Ectodermal cell (in vitro differentiated cells): ENCODE results near the gene HHIPL1.
A peak's percentile ranks its signal among the peaks of the same experiment; 100 is the strongest.
"Not testable (repeated sequence)": the region's sequence is repeated elsewhere in the genome, so short reads cannot be mapped to it uniquely, and the experiment has no call there.

ENCODE experiments used
- H3K27ac ChIP-seq: 2 replicates; pipeline ENCODE4 v1.7.0; 2013; ENCODE audit warnings: mild to moderate bottlenecking, low read depth, low read length; ENCODE audit not compliant: insufficient read depth, poor library complexity, severe bottlenecking
- H3K27me3 ChIP-seq: 2 replicates; pipeline ENCODE4 v1.7.0; 2013; ENCODE audit warnings: mild to moderate bottlenecking, low read length; ENCODE audit not compliant: insufficient read depth, control insufficient read depth, poor library complexity, severe bottlenecking
- H3K36me3 ChIP-seq: one replicate; pipeline ENCODE4 v1.7.0; 2013; ENCODE audit warnings: low read length; ENCODE audit not compliant: control insufficient read depth, insufficient read depth
- H3K4me1 ChIP-seq: one replicate; pipeline ENCODE4 v1.7.0; 2013; ENCODE audit warnings: low read length; ENCODE audit not compliant: control insufficient read depth, insufficient read depth
- H3K4me3 ChIP-seq: 2 replicates; pipeline ENCODE4 v1.7.0; 2013; ENCODE audit warnings: low read depth, low read length, control low read depth; ENCODE audit not compliant: insufficient read depth
- H3K9me3 ChIP-seq: 2 replicates; pipeline ENCODE4 v1.7.0; 2013; ENCODE audit warnings: mild to moderate bottlenecking, low read length, moderate library complexity; ENCODE audit not compliant: control insufficient read depth
- WGBS, 2 experiments: methylation state at CpG; one replicate each; pipeline ENCODE4 v1.1.7; 2013; ENCODE audit warnings: missing lambda C conversion rate in 2 of 2; 5-methylcytosine and 5-hydroxymethylcytosine counted together

The HHIPL1 gene

DNA sequence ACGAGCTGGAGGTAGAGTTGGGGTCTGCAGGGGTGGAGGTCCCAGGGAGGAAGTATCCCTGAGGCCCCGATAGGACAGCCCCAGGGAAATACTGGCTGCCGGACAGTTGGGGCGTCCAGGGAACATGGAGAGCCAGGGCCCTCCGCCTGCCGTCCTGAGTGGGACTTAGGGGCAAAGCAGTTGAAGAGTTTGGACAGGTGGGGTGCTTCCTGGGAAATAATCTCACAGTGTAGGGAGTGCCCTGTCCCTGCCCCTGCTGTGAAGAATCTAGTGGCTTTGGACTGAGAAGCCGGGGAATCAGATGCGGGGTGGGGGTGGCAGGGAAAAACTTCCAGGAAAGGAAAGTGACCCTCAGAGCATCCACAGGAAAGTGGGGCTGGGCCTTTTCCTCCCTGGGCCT lies 9.8 kb upstream of the HHIPL1 start:
- 84 to 87% methylated on average over 8 of the region's 8 CpGs for WGBS, 2 experiments

DNA sequence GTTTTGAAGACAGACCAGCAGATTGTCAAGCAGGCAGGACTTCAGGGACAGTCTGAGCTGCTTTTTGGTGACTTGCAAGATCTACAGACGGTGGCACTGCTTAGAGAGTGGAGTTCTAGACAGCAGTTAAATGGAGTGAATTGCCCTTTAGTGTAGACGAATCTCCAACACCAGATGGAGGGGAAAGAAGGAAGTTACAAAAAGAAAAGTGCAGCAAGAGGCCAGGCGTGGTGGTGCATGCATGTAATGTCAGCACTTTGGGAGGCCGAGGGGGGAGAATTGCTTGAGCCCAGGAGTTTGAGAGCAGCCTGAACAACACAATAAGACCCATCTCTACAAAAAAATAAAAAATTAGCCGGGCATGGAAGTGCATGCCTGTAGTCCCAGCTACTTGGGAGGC lies 8.4 kb upstream of the HHIPL1 start:
- Histone ChIP-seq H3K27me3 (no peaks in the 10 kb centered on the region), H3K4me3 (no peak overlapping the region), H3K9me3 (no peaks in the 10 kb centered on the region), H3K4me1 (peaks cover 3% of the 10 kb centered on the region), H3K27ac (no peak overlapping the region), H3K36me3 (no peaks in the 10 kb centered on the region)
- WGBS, 2 experiments, result 85 to 90% methylated on average over 5 of the region's 5 CpGs

More for the DNA sequence above, 9.8 kb upstream of the HHIPL1 start:
- Histone ChIP-seq H3K36me3 (no peaks in the 10 kb centered on the region), H3K9me3 (no peaks in the 10 kb centered on the region), H3K4me1 (peaks cover 3% of the 10 kb centered on the region), H3K27ac (no peak overlapping the region), H3K27me3 (no peaks in the 10 kb centered on the region), H3K4me3 (no peak overlapping the region)

DNA sequence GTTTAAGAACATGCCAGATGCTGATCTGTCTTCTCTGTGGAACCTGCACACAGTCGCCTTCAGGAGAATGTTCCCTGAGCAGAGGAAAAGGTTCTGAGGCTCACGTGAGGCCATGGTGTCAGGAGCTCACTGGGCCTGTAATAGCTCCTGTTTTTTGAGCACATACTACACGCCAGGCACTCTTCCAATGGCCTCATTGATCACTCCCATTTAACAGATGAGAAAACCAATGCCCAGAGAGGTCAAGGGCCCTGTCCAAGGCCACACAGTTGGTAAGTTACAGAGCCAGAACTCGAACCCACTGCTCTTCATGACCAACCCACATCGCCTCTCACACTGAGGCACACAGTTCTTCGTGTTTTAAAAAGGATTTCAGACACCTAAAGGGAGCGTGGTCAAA lies 7.3 kb upstream of the HHIPL1 start:
- H3K4me1 ChIP-seq, result peaks cover 3% of the 10 kb centered on the region
- no peaks in the 10 kb centered on the region for H3K9me3 ChIP-seq
- H3K27ac ChIP-seq, result no peak overlapping the region
- no peaks in the 10 kb centered on the region for H3K27me3 ChIP-seq
- 93 to 94% methylated on average over 7 of the region's 7 CpGs for WGBS, 2 experiments
- H3K4me3 ChIP-seq, result no peak overlapping the region
- no peaks in the 10 kb centered on the region for H3K36me3 ChIP-seq

DNA sequence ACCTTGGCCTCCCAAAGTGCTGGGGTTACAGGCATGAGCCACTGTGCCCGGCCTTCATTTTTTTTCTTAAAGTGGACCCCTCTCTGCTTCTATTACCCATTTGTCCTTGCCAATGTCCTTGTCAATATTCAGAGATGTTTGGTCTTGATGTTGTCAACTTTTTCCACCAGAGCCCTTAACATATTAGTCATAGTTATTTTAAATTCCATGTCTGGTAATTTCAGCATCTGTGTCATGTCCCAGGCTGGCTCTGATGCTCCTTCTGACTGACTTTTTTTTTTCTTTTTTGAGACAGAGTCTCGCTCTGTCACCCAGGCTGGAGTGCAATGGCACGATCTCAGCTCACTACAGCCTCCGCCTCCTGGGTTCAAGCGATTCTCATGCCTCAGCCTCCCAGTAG lies 2.2 kb upstream of the HHIPL1 start:
- H3K9me3 ChIP-seq, H3K4me3 ChIP-seq, H3K27ac ChIP-seq, H3K36me3 ChIP-seq: not testable (repeated sequence)
- 94 to 95% methylated on average over 5 of the region's 5 CpGs for WGBS, 2 experiments
- Histone ChIP-seq H3K27me3 (peaks cover 24% of the 10 kb centered on the region), H3K4me1 (peaks cover 17% of the 10 kb centered on the region)

DNA sequence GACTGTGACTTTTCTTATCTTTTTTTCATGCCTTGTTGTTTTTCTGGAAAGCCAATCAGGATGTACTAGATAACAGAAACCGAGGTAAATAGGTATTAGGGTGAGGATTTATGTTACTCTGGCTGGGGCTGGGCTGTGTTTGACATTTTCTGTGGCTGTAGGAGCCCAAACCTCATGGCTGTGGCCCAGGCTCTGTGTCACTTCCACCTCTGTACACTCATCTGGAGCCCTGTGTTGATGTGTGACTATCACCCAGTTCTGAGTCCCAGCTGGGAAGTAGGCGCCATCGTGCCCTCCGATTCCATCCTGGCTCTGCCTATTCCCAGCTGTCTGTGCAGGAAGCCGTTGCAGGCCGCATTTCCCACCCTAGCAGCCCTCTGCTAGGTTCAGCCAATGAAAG lies 1.6 kb upstream of the HHIPL1 start:
- Histone ChIP-seq H3K4me1 (peaks cover 17% of the 10 kb centered on the region), H3K36me3 (no peaks in the 10 kb centered on the region), H3K9me3 (no peaks in the 10 kb centered on the region), H3K27me3 (peaks cover 24% of the 10 kb centered on the region), H3K27ac (no peak overlapping the region), H3K4me3 (no peak overlapping the region)
- WGBS, 2 experiments, result 82 to 88% methylated on average over 6 of the region's 6 CpGs

DNA sequence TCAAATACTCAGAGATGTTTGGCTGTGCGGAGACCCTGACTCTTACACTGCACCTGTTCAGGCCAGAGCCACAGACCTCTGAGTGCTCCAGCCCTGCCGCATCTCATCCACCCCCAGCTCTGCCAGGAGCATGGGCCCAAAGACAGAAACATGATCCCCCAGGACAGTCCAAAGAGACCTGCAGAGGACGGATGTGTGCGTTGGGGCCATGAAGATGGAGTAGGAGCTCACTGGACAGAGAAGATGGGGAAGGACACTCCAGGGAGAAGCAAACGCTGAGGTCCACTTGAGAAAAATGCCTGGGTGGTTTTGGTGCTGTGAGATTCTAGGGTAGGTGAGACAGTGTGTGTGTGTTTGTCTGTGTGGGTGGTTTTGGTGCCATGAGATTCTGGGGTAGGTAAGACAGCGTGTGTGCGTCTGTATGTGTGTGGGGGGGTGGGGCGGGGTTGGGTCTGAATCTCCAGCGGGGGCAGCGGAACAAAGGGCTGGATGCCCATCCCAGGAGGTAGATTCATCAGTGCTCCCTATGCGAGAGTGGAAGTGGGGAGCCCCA lies 818 bp upstream of the HHIPL1 start:
- Histone ChIP-seq H3K9me3 (no peaks in the 10 kb centered on the region), H3K36me3 (no peaks in the 10 kb centered on the region), H3K4me3 (no peak overlapping the region), H3K27ac (no peak overlapping the region), H3K27me3 (peaks cover 24% of the 10 kb centered on the region), H3K4me1 (peaks cover 17% of the 10 kb centered on the region)
- 80 to 82% methylated on average over 11 of the region's 11 CpGs for WGBS, 2 experiments

DNA sequence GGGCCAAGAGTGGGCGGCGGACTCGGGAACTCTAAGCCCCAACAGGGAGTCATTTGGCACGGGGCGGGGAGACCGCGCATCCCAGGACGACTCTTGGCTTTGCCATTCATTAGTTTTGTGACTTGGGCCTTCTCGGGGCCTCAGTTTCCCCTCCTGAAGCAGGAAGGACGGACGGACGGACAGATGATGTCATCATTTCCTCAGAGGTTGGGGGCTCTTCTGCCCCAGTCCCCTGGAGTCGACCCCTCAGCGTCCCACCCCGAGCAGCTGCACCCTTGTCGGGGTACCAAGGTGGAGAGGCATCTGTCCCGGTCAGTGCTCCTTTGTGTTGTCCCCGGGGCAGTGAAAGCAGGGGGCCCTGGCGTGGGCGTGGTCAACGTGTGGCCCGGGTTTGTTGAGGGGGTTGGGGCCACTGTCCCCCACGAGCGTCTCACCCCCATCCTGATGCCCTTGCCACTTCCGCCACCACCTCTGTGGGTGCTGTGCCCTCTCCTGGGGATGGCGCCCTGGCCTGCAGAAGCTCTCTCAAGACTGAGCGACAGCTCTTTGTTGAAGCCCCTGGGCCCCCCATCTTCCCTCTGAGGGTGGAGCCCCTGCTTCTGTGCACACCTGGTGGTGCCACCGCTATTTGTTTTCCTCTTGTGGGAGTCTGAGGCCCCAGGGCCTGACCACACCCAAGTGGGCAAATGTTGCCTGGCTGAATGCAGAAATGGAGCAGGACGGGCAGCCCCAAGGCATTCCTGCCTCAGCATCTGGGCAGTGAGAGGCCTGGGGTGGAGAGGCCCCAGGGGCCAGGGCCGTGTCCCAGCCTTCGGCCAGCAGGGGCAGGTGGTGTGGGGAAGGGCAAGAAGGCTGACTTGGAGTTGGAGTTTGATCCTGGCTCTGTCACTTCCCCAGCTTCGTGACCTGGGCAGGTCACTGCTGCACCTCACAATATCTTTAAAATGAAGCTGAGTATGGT lies 896 bp downstream of the HHIPL1 start:
- WGBS, 2 experiments, result 67% methylated on average over 32 of the region's 32 CpGs
- no peak overlapping the region for H3K27ac ChIP-seq
- peak overlapping the region; percentile 35 for H3K4me3 ChIP-seq
- no peaks in the 10 kb centered on the region for H3K36me3 ChIP-seq
- H3K4me1 ChIP-seq, result peaks cover 17% of the 10 kb centered on the region
- peaks cover 24% of the 10 kb centered on the region for H3K27me3 ChIP-seq
- H3K9me3 ChIP-seq, result no peaks in the 10 kb centered on the region

DNA sequence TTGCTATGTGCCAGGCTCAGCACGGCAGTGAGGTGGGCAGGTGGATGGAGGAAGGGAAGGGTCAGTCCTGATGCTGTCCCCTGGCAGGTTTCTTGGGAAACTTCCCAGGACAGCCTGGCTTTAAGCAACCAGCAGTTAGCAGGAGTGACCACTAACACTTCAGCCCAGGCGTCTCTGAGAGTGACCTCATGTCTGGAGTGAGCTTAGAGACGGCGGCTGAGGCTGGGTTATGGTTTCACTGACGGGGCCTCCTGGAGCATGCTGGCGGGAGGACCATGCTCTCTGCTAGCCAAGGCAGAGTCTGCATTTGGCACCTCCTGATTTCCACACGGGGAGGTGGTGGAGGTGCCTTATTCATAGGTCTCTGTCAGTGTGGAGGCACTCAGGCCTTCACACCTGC lies 2.5 kb downstream of the HHIPL1 start:
- peaks cover 24% of the 10 kb centered on the region for H3K27me3 ChIP-seq
- H3K27ac ChIP-seq, result no peak overlapping the region
- H3K4me3 ChIP-seq, result no peak overlapping the region
- no peaks in the 10 kb centered on the region for H3K36me3 ChIP-seq
- peaks cover 17% of the 10 kb centered on the region for H3K4me1 ChIP-seq
- WGBS, 2 experiments, result 86 to 90% methylated on average over 7 of the region's 7 CpGs
- no peaks in the 10 kb centered on the region for H3K9me3 ChIP-seq

DNA sequence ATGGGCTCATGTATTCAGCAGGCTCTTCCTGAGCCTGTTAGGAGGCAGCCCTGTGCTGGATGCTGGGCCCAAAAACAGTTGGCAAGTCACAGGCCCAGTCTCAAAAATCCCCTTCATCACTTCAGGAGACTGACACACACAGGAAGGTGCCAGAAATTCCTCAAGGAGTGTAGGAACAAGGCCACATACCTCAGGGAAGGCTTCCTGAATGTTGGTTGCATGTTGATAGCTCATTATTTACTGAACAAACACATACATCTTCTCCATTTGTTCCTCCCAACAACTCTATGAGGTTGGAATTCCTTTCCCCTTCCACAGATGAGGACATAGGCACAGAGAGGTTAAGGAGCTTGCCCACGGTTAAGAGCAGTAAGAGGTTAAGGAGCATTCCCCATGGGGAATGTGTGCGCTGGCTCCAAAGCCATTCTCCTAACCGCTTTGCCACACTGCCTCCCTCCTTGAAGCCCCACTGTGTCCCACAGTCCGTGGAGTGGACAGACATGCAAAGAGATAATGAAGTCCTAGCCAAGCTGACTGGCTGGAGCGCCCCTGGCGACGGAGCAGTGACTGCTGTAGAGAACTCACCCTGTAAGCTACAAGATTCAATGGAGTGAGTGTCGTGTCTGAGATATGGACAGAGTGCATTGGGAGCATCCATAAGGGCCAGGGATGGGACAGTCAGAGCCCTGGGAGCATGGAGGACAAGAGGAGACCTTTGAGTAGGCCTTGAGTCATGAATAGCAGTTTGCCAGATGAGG lies 3.3 kb downstream of the HHIPL1 start:
- no peak overlapping the region for H3K27ac ChIP-seq
- H3K4me1 ChIP-seq, result peaks cover 17% of the 10 kb centered on the region
- WGBS, 2 experiments, result 90 to 92% methylated on average over 8 of the region's 8 CpGs
- H3K4me3 ChIP-seq, result no peak overlapping the region
- no peaks in the 10 kb centered on the region for H3K36me3 ChIP-seq
- H3K27me3 ChIP-seq, result peaks cover 24% of the 10 kb centered on the region
- H3K9me3 ChIP-seq, result no peaks in the 10 kb centered on the region

DNA sequence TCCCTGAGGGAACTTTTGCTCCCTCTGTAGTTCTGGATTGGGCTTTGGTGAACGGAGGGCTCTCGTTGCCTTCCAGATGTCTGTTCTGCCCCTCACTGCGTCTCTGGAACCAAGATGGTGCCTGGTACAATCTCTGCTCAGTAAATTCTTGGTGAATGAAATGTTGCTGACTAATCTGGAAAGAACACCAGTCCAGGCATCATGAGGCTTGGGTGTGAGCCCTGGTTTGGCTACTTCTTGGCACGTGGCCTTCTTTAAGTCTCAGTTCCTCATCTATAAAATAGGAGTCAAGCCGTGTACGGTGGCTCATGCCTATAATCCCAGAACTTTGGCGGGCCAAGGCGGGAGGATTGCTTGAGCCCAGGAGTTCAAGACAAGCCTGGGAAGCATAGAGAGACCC lies 4.3 kb downstream of the HHIPL1 start:
- 86 to 92% methylated on average over 8 of the region's 8 CpGs for WGBS, 2 experiments
- no peaks in the 10 kb centered on the region for H3K9me3 ChIP-seq
- H3K27me3 ChIP-seq, result peaks cover 20% of the 10 kb centered on the region
- peaks cover 11% of the 10 kb centered on the region for H3K4me1 ChIP-seq
- no peaks in the 10 kb centered on the region for H3K36me3 ChIP-seq
- H3K27ac ChIP-seq, result no peak overlapping the region
- H3K4me3 ChIP-seq, result no peak overlapping the region
